HEK293 (cell line): Measurements from ENCODE around the gene EDNRB.

ENCODE experiments used
- CTCF ChIA-PET: fragments of 350-600 bp; formaldehyde crosslinking; extraction: SDS; loops from one replicate; lab custom pipeline; 2021; ENCODE audit warnings: antibody characterized with exemption; lab: Yijun Ruan, JAX
- POLR2A ChIA-PET: fragments of 300-600 bp; formaldehyde crosslinking; extraction: SDS; loops from one replicate; lab custom pipeline; 2020; ENCODE audit warnings: antibody characterized with exemption, inconsistent platforms; lab: Yijun Ruan, JAX
- H3K27ac ChIP-seq: fragments of 200-500 bp; sonication (Bioruptor generic); 2 replicates; pipeline ENCODE4 v1.5.1; 2014; ENCODE audit warnings: low read depth, low read length, control low read depth, inconsistent platforms; ENCODE audit errors: extremely low read depth
- H3K36me3 ChIP-seq, 2 experiments: fragments of 200-500 bp in 1 of 2; sonication (Bioruptor generic) in 1 of 2; 1 replicate in 1 of 2; 2 replicates in 1 of 2; pipeline ENCODE4 v1.5.1; 2014 to 2017; ENCODE audit warnings: inconsistent platforms in 2 of 2, low read length in 2 of 2; ENCODE audit not compliant: control insufficient read depth in 2 of 2, insufficient read depth in 1 of 2
- H3K4me1 ChIP-seq: fragments of 200-500 bp; sonication (Bioruptor generic); 2 replicates; pipeline ENCODE4 v1.5.1; 2014; ENCODE audit warnings: mild to moderate bottlenecking, low read length, inconsistent platforms; ENCODE audit not compliant: control insufficient read depth, insufficient read depth
- H3K4me3 ChIP-seq: 2 replicates; pipeline ENCODE4 v1.5.1; 2011; ENCODE audit warnings: low read depth, mild to moderate bottlenecking, control low read depth, low read length, moderate library complexity
- H3K9me3 ChIP-seq: fragments of 200-500 bp; sonication (Bioruptor generic); 2 replicates; pipeline ENCODE4 v1.5.1; 2014; ENCODE audit warnings: low read depth, low read length, inconsistent platforms; ENCODE audit not compliant: control insufficient read depth, insufficient read depth
- AEBP2 ChIP-seq: fragments of 450-650 bp; formaldehyde crosslinking; IDR thresholded peaks from 2 replicates; pipeline ENCODE4 v1.5.1; 2016; ENCODE audit warnings: missing biosample characterization, missing genetic modification characterization, borderline replicate concordance
- BCL11A ChIP-seq: fragments of 450-650 bp; formaldehyde crosslinking; IDR thresholded peaks from 2 replicates; pipeline ENCODE4 v1.5.1; 2016; ENCODE audit warnings: low read depth, missing biosample characterization, missing genetic modification characterization
- GLIS2 ChIP-seq: fragments of 450-650 bp; formaldehyde crosslinking; IDR thresholded peaks from 2 replicates; pipeline ENCODE4 v1.5.1; 2016; ENCODE audit warnings: missing biosample characterization, missing genetic modification characterization
- HOXD13 ChIP-seq: sonication (generic); formaldehyde crosslinking; IDR thresholded peaks from 2 replicates; pipeline ENCODE4 v1.8.0; 2022; ENCODE audit warnings: missing genetic modification reagents, borderline replicate concordance
- KLF10 ChIP-seq: fragments of 450-650 bp; IDR thresholded peaks from 2 replicates; pipeline ENCODE4 v1.5.1; 2018; ENCODE audit warnings: missing biosample characterization, mild to moderate bottlenecking, missing genetic modification characterization
- OSR2 ChIP-seq: fragments of 450-650 bp; formaldehyde crosslinking; IDR thresholded peaks from 2 replicates; pipeline ENCODE4 v1.5.1; 2016; ENCODE audit warnings: missing biosample characterization, missing genetic modification characterization
- PRDM1 ChIP-seq: fragments of 450-650 bp; formaldehyde crosslinking; IDR thresholded peaks from 2 replicates; pipeline ENCODE4; 2016; ENCODE audit warnings: missing biosample characterization, missing genetic modification characterization
- RBAK ChIP-seq: fragments of 450-650 bp; formaldehyde crosslinking; IDR thresholded peaks from 2 replicates; pipeline ENCODE4 v1.5.1; 2016; ENCODE audit warnings: missing biosample characterization, missing genetic modification characterization
- REPIN1 ChIP-seq: fragments of 450-650 bp; formaldehyde crosslinking; IDR thresholded peaks from 2 replicates; pipeline ENCODE4 v1.5.1; 2017; ENCODE audit warnings: missing biosample characterization, missing genetic modification characterization, low read depth
- SALL2 ChIP-seq: fragments of 450-650 bp; formaldehyde crosslinking; IDR thresholded peaks from 2 replicates; pipeline ENCODE4 v1.5.0; 2017; ENCODE audit warnings: missing biosample characterization, mild to moderate bottlenecking, missing genetic modification characterization, borderline replicate concordance
- SCRT1 ChIP-seq: fragments of 450-650 bp; formaldehyde crosslinking; IDR thresholded peaks from 2 replicates; pipeline ENCODE4 v1.5.1; 2016; ENCODE audit warnings: missing biosample characterization, missing genetic modification characterization, borderline replicate concordance
- SP2 ChIP-seq: fragments of 450-650 bp; formaldehyde crosslinking; IDR thresholded peaks from 2 replicates; pipeline ENCODE4 v1.5.1; 2016; ENCODE audit warnings: missing biosample characterization, missing genetic modification characterization
- ZBTB11 ChIP-seq: fragments of 450-650 bp; formaldehyde crosslinking; conservative IDR thresholded peaks from 2 replicates; pipeline ENCODE4 v1.5.1; 2016; ENCODE audit warnings: low read depth, missing biosample characterization, missing genetic modification characterization
- ZBTB20 ChIP-seq: fragments of 450-650 bp; formaldehyde crosslinking; IDR thresholded peaks from 2 replicates; pipeline ENCODE4 v1.5.1; 2016; ENCODE audit warnings: missing biosample characterization, missing genetic modification characterization
- ZEB2 ChIP-seq: fragments of 450-650 bp; formaldehyde crosslinking; IDR thresholded peaks from 2 replicates; pipeline ENCODE4 v1.5.1; 2016; ENCODE audit warnings: missing biosample characterization, missing genetic modification characterization
- ZNF112 ChIP-seq: fragments of 450-650 bp; formaldehyde crosslinking; IDR thresholded peaks from 2 replicates; pipeline ENCODE4 v1.5.0; 2017; ENCODE audit warnings: missing biosample characterization, missing genetic modification characterization
- ZNF16 ChIP-seq: fragments of 450-650 bp; formaldehyde crosslinking; IDR thresholded peaks from 2 replicates; pipeline ENCODE4 v1.5.1; 2016; ENCODE audit warnings: low read depth, missing biosample characterization, missing genetic modification characterization
- ZNF169 ChIP-seq: fragments of 450-650 bp; formaldehyde crosslinking; IDR thresholded peaks from 2 replicates; pipeline ENCODE4 v1.5.1; 2016; ENCODE audit warnings: missing biosample characterization, missing genetic modification characterization
- ZNF292 ChIP-seq: fragments of 450-650 bp; formaldehyde crosslinking; IDR thresholded peaks from 2 replicates; pipeline ENCODE4 v1.5.1; 2016; ENCODE audit warnings: low read depth, missing biosample characterization, missing genetic modification characterization, borderline replicate concordance
- ZNF398 ChIP-seq: fragments of 450-650 bp; formaldehyde crosslinking; IDR thresholded peaks from 2 replicates; pipeline ENCODE4 v1.5.1; 2017; ENCODE audit warnings: missing biosample characterization, missing genetic modification characterization
- ZNF518A ChIP-seq: fragments of 450-650 bp; formaldehyde crosslinking; conservative IDR thresholded peaks from 2 replicates; pipeline ENCODE4 v1.5.1; 2016; ENCODE audit warnings: low read depth, missing biosample characterization, missing genetic modification characterization
- ZNF600 ChIP-seq: fragments of 450-650 bp; formaldehyde crosslinking; IDR thresholded peaks from 2 replicates; pipeline ENCODE4 v1.5.1; 2016; ENCODE audit warnings: missing biosample characterization, missing genetic modification characterization
- ZNF654 ChIP-seq: fragments of 450-650 bp; formaldehyde crosslinking; IDR thresholded peaks from 2 replicates; pipeline ENCODE4 v1.5.1; 2016; ENCODE audit warnings: low read depth, missing biosample characterization, missing genetic modification characterization
- ZNF658 ChIP-seq: fragments of 450-650 bp; formaldehyde crosslinking; IDR thresholded peaks from 2 replicates; pipeline ENCODE4; 2016; ENCODE audit warnings: missing biosample characterization, missing genetic modification characterization
- ZNF747 ChIP-seq: fragments of 450-650 bp; formaldehyde crosslinking; IDR thresholded peaks from 2 replicates; pipeline ENCODE4 v1.5.1; 2016; ENCODE audit warnings: missing biosample characterization, missing genetic modification characterization
- ZNF791 ChIP-seq: fragments of 450-650 bp; formaldehyde crosslinking; IDR thresholded peaks from 2 replicates; pipeline ENCODE4 v1.5.1; 2016; ENCODE audit warnings: missing biosample characterization, missing genetic modification characterization
- ZSCAN16 ChIP-seq: fragments of 450-650 bp; formaldehyde crosslinking; IDR thresholded peaks from 2 replicates; pipeline ENCODE4 v1.5.1; 2016; ENCODE audit warnings: missing biosample characterization, missing genetic modification characterization

The EDNRB gene

DNA sequence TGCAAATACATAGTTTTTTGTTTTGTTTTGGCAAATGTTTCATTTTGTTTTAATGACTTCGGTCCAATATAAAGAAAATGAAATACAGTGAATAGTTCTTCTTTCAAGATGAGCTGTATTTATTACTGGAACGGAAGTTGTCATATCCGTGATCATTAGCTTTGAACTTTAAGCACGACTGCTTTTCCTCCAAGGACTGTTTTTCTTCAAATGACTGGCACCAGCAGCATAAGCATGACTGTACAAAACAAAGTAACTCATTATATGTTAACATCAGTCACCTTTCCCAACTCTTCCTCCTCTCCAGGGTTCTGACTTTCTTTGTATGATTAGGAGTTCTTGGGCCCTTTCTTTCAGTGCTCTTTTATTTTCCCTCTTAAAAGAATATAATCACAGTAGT is 20.5 kb downstream of the EDNRB start:
- H3K4me3 ChIP-seq: no peak overlapping the region
- ChIA-PET CTCF (interaction anchor here (1.0 kb wide), 1 partner anchor 12 kb away, joined by 4 read pairs; no protein-coding TSS in a partner anchor), POLR2A (no interaction called here)
- H3K9me3 ChIP-seq: no peaks in the 10 kb centered on the region
- H3K27ac ChIP-seq: no peak overlapping the region
- H3K36me3 ChIP-seq: no peaks in the 10 kb centered on the region
- H3K4me1 ChIP-seq: no peaks in the 10 kb centered on the region
- TF ChIP-seq ZSCAN16: no peak
- no peak for TF ChIP-seq ZNF292 (tag by site-specific recombination)
- TF ChIP-seq HOXD13: no peak
- TF ChIP-seq PRDM1: no peak
- no peak for TF ChIP-seq ZNF791 (tag by site-specific recombination)
- TF ChIP-seq BCL11A (tag by site-specific recombination): no peak
- no peak for TF ChIP-seq AEBP2 (tag by site-specific recombination)
- no peak for TF ChIP-seq ZNF658 (tag by site-specific recombination)
- no peak for TF ChIP-seq GLIS2
- TF ChIP-seq ZNF600 (tag by site-specific recombination): no peak
- no peak for TF ChIP-seq SCRT1 (tag by site-specific recombination)
- no peak for TF ChIP-seq ZNF112 (tag by site-specific recombination)
- no peak for TF ChIP-seq ZNF16 (tag by site-specific recombination)
- no peak for TF ChIP-seq ZNF747 (tag by site-specific recombination)
- TF ChIP-seq ZNF518A (tag by site-specific recombination): no peak
- no peak for TF ChIP-seq ZNF169
- no peak for TF ChIP-seq ZEB2
- TF ChIP-seq SALL2 (tag by site-specific recombination): no peak
- TF ChIP-seq SP2 (tag by site-specific recombination): no peak
- TF ChIP-seq ZNF654 (tag by site-specific recombination): no peak

DNA sequence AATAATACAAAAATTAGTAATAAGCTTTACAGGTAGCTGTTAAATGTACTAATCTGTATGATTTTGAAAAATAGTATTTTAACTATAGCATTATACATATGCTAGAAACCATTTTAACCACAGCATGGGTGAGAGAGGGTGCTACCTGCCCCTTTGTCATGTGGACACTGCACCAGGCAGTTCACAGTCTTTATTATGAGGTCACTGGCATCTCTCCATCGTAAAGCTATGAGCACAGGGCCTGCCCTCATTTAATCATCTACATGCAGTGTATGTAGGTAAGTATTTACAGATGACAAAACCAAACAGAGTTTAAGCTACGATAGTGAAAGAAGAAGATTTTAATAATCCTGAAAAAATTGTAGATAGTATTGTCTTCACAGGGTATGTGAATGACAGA is 21.7 kb downstream of the EDNRB start:
- CTCF ChIA-PET: no interaction called here
- POLR2A ChIA-PET: no interaction called here
- Histone ChIP-seq H3K4me3 (no peak overlapping the region), H3K36me3 (no peaks in the 10 kb centered on the region), H3K4me1 (no peaks in the 10 kb centered on the region), H3K27ac (no peak overlapping the region), H3K9me3 (no peaks in the 10 kb centered on the region)
- no peak for TF ChIP-seq RBAK (tag by site-specific recombination)
- TF ChIP-seq OSR2 (tag by site-specific recombination): no peak
- no peak for TF ChIP-seq ZNF398 (tag by site-specific recombination)
- TF ChIP-seq KLF10 (tag by site-specific recombination): no peak
- TF ChIP-seq REPIN1 (tag by site-specific recombination): no peak
- TF ChIP-seq ZBTB11: no peak
- TF ChIP-seq ZBTB20 (tag by site-specific recombination): no peak
